ENCODE measurements around the gene SLC35B4.

DNA sequence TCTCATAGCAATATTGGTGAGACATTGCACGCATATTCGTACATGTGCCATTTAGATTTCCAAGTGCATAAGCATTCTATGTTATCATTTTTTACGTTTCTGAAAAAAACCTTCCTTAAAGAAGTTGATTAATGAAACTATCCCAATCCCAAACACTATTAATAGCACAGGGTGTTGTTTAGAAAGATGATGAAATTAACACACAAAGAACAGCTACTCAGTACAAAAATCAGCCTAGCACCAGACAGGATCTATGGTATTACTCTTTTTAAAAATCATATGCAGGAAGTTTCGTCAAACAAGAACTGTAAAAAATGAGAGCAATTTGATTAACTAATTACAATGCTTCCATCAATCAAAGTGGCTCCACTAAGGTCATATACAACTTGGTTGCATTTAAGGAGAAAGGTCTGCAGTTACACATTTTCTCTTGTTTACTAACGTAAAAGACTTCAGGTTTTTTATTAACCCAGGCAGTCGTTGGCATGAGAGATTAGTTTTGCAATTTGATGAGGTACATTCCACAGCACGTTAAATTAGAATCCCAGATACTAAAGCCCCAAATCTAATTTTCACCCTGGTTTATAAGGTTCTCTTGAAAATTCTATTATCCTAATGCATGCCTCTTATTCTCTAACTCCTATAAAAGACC, 38.1 kb downstream of the SLC35B4 start:
- TF ChIP-seq, protein P1, sequence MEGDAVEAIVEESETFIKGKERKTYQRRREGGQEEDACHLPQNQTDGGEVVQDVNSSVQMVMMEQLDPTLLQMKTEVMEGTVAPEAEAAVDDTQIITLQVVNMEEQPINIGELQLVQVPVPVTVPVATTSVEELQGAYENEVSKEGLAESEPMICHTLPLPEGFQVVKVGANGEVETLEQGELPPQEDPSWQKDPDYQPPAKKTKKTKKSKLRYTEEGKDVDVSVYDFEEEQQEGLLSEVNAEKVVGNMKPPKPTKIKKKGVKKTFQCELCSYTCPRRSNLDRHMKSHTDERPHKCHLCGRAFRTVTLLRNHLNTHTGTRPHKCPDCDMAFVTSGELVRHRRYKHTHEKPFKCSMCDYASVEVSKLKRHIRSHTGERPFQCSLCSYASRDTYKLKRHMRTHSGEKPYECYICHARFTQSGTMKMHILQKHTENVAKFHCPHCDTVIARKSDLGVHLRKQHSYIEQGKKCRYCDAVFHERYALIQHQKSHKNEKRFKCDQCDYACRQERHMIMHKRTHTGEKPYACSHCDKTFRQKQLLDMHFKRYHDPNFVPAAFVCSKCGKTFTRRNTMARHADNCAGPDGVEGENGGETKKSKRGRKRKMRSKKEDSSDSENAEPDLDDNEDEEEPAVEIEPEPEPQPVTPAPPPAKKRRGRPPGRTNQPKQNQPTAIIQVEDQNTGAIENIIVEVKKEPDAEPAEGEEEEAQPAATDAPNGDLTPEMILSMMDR (conservative IDR thresholded peaks at IDR 0.05; ENCODE audit: low read depth, low read length): no peak
- TF ChIP-seq EZH2 (IDR thresholded peaks at IDR 0.05; ENCODE audit: borderline replicate concordance, low read depth, low read length, poor library complexity, severe bottlenecking): no peak

All from A673 (cell line).